Body of pancreas (tissue), 4 donors: ENCODE data around the gene SIGLEC11. TPM values are rescaled to one million over a fixed set of nuclear protein-coding genes. Genes with fewer than 3 reads are reported as not detected.

Source experiments
- ATAC-seq: fragments of 150-250 bp; one replicate; pipeline ENCODE4 v1.9.1; 2016
- DNase-seq, 4 donors: peaks; one replicate each; pipeline ENCODE4 v3.0.0-alpha.2; 2019
- H3K27ac ChIP-seq, 4 donors: fragments of 200-600 bp; sonication (generic); 1 replicate in 3 of 4; 2 replicates in 1 of 4; pipeline versions ENCODE4 v1.5.1 to v1.6.1; 2016 to 2019; ENCODE audit warnings: mild to moderate bottlenecking in 1 of 4, mixed read lengths in 1 of 4, moderate library complexity in 1 of 4
- H3K27me3 ChIP-seq, 2 donors: fragments of 200-600 bp; sonication (generic); one replicate each; pipeline ENCODE4 v1.6.0; 2016; ENCODE audit warnings: mild to moderate bottlenecking in 1 of 2
- H3K36me3 ChIP-seq, 2 donors: fragments of 200-600 bp; sonication (generic); replicated peaks in 1 of 2; 2 replicates each; pipeline ENCODE4 v1.5.1; 2016; ENCODE audit warnings: low read depth in 2 of 2; ENCODE audit not compliant: insufficient read depth in 1 of 2
- H3K4me1 ChIP-seq: fragments of 200-600 bp; sonication (generic); one replicate; pipeline ENCODE4 v1.6.0; 2016
- H3K4me3 ChIP-seq, 2 donors: fragments of 200-600 bp; sonication (generic); 1 replicate in 1 of 2; 2 replicates in 1 of 2; pipeline ENCODE4 v1.5.1; 2016 to 2019
- H3K9me3 ChIP-seq, 3 donors: fragments of 200-600 bp; sonication (generic); 1 replicate in 2 of 3; 2 replicates in 1 of 3; pipeline ENCODE4 v1.5.1; 2016
- POLR2A ChIP-seq, 3 donors: fragments of 450-650 bp; IDR thresholded peaks; one replicate each; pipeline ENCODE4 v1.6.1; 2016; ENCODE audit warnings: antibody characterized with exemption in 3 of 3, mild to moderate bottlenecking in 2 of 3
- WGBS, 2 donors: methylation state at CpG; one replicate each; pipeline ENCODE4 v1.1.5; 2017; 5-methylcytosine and 5-hydroxymethylcytosine counted together
- intact Hi-C: fragments of 100-400 bp; cut with DNase I; formaldehyde crosslinking; loops from one replicate; pipeline ENCODE4 v1.15.1; 2023
- total RNA-seq, 2 donors: library from RNA; depleted of rRNA; stranded (reverse); fragments of >200 nt; gene quantifications; one replicate each; pipeline ENCODE4 v1.1.0, GENCODE V29; 2016
- TF ChIP-seq, protein P1 (sequence below), 7 experiments: fragments of 450-650 bp in 4 of 7; fragments of 200-600 bp in 3 of 7; sonication (generic) in 3 of 7; IDR thresholded peaks; one replicate each; pipeline ENCODE4 v1.5.1; 2016 to 2019; ENCODE audit warnings: antibody characterized with exemption in 7 of 7

The SIGLEC11 gene
- total RNA-seq, 2 donors from 2014 or later: 1.3 to 12.5 TPM

DNA sequence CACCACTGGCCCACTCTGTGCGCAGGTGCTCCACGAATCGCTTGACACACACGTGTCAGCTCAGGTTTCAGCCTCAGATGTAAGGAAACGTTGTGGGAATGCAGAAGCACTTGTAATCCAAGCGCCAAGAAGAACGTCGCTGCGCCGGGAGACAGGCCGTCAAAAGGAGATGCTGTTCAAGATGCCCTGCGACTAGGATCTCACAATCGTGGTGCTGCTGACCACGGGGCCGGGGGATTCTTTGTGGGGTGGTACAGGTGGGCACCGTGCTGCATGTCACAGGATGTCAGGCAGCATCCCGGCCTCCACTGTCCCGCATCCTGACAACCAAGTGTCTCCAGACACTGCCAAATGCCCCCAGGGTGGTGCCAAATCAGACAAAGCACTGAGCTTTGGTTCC is 16.9 kb upstream of the SIGLEC11 start:
- Histone ChIP-seq H3K4me3 (no peak overlapping the region), H3K9me3 (no peaks in the 10 kb centered on the region), H3K27me3 (no peaks in the 10 kb centered on the region), H3K36me3 (no peaks in the 10 kb centered on the region), H3K4me1 (peaks cover 18% of the 10 kb centered on the region), H3K27ac (no peak overlapping the region)
- TF ChIP-seq, protein P1, sequence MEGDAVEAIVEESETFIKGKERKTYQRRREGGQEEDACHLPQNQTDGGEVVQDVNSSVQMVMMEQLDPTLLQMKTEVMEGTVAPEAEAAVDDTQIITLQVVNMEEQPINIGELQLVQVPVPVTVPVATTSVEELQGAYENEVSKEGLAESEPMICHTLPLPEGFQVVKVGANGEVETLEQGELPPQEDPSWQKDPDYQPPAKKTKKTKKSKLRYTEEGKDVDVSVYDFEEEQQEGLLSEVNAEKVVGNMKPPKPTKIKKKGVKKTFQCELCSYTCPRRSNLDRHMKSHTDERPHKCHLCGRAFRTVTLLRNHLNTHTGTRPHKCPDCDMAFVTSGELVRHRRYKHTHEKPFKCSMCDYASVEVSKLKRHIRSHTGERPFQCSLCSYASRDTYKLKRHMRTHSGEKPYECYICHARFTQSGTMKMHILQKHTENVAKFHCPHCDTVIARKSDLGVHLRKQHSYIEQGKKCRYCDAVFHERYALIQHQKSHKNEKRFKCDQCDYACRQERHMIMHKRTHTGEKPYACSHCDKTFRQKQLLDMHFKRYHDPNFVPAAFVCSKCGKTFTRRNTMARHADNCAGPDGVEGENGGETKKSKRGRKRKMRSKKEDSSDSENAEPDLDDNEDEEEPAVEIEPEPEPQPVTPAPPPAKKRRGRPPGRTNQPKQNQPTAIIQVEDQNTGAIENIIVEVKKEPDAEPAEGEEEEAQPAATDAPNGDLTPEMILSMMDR (IDR thresholded peaks at IDR 0.05): no peak
- TF ChIP-seq POLR2A (IDR thresholded peaks at IDR 0.05): no peak
- WGBS, 2 donors: 88 to 93% methylated on average over 15 to 18 of the region's 18 CpGs
- ATAC-seq (no peak), DNase-seq (no peak)
- intact Hi-C loops: loop anchor here (5.0 kb wide), 1 partner anchor 46 kb away; no protein-coding TSS in a partner anchor

DNA sequence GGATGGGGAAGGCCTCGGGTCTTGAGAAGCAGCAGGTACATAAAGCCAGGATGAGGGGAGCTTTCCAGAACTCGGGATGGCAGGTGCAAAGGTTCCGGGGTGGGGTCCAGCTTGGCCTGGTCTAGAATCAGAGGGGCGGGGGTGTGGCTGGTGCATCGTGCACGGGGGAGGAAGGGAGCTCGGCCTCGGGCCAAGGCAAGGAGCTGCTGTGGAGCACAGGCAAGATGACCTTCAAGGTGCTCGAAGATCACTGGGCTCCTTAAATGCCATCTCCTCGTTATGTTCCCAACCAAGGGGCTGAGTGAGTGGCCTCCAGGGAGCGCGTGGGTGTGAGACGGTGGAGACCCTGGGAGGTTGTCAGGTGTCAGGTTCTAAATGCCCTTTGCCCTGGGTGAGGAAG is 16.1 kb upstream of the SIGLEC11 start:
- no peaks in the 10 kb centered on the region for H3K36me3 ChIP-seq
- H3K9me3 ChIP-seq: no peaks in the 10 kb centered on the region
- intact Hi-C loops: loop anchor here (5.0 kb wide), 1 partner anchor 45 kb away; no protein-coding TSS in a partner anchor
- no peak overlapping the region for H3K27ac ChIP-seq
- peaks cover 17% of the 10 kb centered on the region for H3K4me1 ChIP-seq
- ATAC-seq (no peak), DNase-seq (no peak)
- TF ChIP-seq, protein P1 (IDR thresholded peaks at IDR 0.05): no peak
- no peak for TF ChIP-seq POLR2A (IDR thresholded peaks at IDR 0.05)
- no peaks in the 10 kb centered on the region for H3K27me3 ChIP-seq
- 79 to 90% methylated on average over 12 to 13 of the region's 13 CpGs for WGBS, 2 donors
- no peak overlapping the region for H3K4me3 ChIP-seq

DNA sequence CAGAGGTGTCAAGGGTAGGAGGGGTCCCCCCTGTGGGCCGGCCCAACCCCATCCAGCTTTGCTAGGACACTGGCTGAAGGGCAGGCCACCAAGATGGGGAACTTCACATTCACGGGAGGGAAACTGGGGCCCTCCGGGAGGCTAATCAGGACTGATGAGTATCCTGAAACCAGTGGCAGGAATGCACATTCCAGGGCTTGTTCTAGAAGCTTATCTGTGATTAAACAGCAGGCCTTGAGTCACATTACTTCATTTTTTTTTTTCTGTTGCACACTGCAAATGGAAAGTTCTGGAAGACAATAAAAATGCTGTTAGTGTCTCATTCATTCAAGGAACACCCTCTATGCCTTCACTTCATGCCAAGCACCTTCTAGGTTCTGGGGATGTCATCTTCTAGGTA is 15.5 kb upstream of the SIGLEC11 start:
- TF ChIP-seq, protein P1 (IDR thresholded peaks at IDR 0.05): no peak
- TF ChIP-seq POLR2A (IDR thresholded peaks at IDR 0.05): no peak
- 54 to 70% methylated on average over 2 to 3 of the region's 3 CpGs for WGBS, 2 donors
- DNase-seq: no peak
- no peak for ATAC-seq
- Histone ChIP-seq H3K9me3 (no peaks in the 10 kb centered on the region), H3K4me3 (no peak overlapping the region), H3K4me1 (peaks cover 15% of the 10 kb centered on the region), H3K27ac (no peak overlapping the region), H3K27me3 (no peaks in the 10 kb centered on the region), H3K36me3 (no peaks in the 10 kb centered on the region)
- intact Hi-C loops: loop anchor here (5.0 kb wide), 1 partner anchor 44 kb away; no protein-coding TSS in a partner anchor

DNA sequence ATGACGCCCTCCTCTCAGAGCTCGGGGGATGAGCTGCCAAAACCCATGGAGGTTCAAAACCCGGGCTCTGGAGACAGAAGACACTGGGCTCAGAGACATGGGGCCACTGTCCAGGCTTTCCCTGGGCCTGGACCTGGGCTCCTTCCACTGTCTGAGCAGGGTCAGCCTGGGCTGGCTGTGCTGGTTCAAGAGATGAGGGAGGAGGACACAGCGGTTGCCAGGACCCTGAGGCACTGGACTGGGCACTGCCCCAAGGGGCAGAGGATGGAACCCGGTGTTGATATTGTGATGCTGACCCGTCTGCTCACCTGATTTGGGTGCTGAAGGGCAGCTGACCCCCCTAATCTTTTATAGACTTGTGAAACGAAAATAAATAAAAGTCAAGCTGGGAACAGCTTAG is 14.1 kb upstream of the SIGLEC11 start:
- ATAC-seq (no peak), DNase-seq (no peak)
- Histone ChIP-seq H3K9me3 (no peaks in the 10 kb centered on the region), H3K27ac (no peak overlapping the region), H3K27me3 (no peaks in the 10 kb centered on the region), H3K36me3 (no peaks in the 10 kb centered on the region), H3K4me3 (no peak overlapping the region), H3K4me1 (peaks cover 11% of the 10 kb centered on the region)
- intact Hi-C loops: loop anchor here (5.0 kb wide), 1 partner anchor 43 kb away; no protein-coding TSS in a partner anchor
- TF ChIP-seq, protein P1 (IDR thresholded peaks at IDR 0.05): no peak
- no peak for TF ChIP-seq POLR2A (IDR thresholded peaks at IDR 0.05)
- WGBS, 2 donors: 78 to 83% methylated on average over 3 to 6 of the region's 7 CpGs

DNA sequence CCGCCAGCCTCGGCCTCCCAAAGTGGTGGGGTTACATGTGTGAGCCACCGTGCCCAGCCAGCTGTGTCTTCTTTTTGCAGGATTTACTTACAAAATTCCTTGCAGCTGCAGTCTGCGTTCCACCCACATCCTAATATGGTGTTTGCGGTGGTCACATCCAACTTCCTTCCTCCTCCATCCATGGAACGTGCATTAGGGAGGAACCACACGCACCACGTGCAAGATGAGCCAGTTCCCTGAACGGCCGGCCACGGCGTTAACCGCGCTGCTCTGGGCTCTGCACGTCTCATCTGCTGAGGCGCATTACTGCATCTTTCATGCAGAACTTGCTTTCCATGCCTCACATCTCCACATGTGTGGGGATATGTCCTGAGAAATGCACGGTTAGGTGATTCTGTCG is 13.0 kb upstream of the SIGLEC11 start:
- intact Hi-C loops: no loop called here
- no peaks in the 10 kb centered on the region for H3K9me3 ChIP-seq
- H3K4me1 ChIP-seq: peaks cover 11% of the 10 kb centered on the region
- ATAC-seq (no peak), DNase-seq (peak in 1 of 4 donors; percentile 37)
- H3K27ac ChIP-seq: no peak overlapping the region
- WGBS, 2 donors: 82 to 84% methylated on average over 14 to 18 of the region's 18 CpGs
- H3K36me3 ChIP-seq: no peaks in the 10 kb centered on the region
- TF ChIP-seq POLR2A (IDR thresholded peaks at IDR 0.05): no peak
- TF ChIP-seq, protein P1 (IDR thresholded peaks at IDR 0.05): no peak
- H3K4me3 ChIP-seq: no peak overlapping the region
- H3K27me3 ChIP-seq: no peaks in the 10 kb centered on the region
